Trophoblast cell (in vitro differentiated cells and primary cell): ENCODE measurements around the gene SYP.

Experiments
- DNase-seq, 2 donors: peaks; one replicate each; pipeline ENCODE4 v3.0.0-alpha.2; 2016
- H2AFZ ChIP-seq: 2 replicates; pipeline ENCODE4 v1.6.1; 2013; ENCODE audit warnings: low read length, moderate library complexity, mild to moderate bottlenecking; ENCODE audit not compliant: insufficient read depth, poor library complexity
- H2AK5ac ChIP-seq: 2 replicates; pipeline ENCODE4 v1.6.1; 2013; ENCODE audit warnings: mild to moderate bottlenecking, low read length
- H2BK120ac ChIP-seq: 2 replicates; pipeline ENCODE4 v1.6.1; 2013; ENCODE audit warnings: low read length, mild to moderate bottlenecking, moderate library complexity; ENCODE audit not compliant: insufficient read depth, poor library complexity
- H2BK12ac ChIP-seq: 2 replicates; pipeline ENCODE4 v1.6.1; 2013; ENCODE audit warnings: mild to moderate bottlenecking, low read length, moderate library complexity
- H2BK5ac ChIP-seq: 2 replicates; pipeline ENCODE4 v1.6.1; 2013; ENCODE audit warnings: low read length, low read depth, moderate library complexity, mild to moderate bottlenecking; ENCODE audit not compliant: poor library complexity
- H3K14ac ChIP-seq: 2 replicates; pipeline ENCODE4 v1.6.1; 2013; ENCODE audit warnings: mild to moderate bottlenecking, low read length
- H3K18ac ChIP-seq: 2 replicates; pipeline ENCODE4 v1.6.1; 2013; ENCODE audit warnings: mild to moderate bottlenecking, low read length
- H3K23ac ChIP-seq: 2 replicates; pipeline ENCODE4 v1.6.1; 2013; ENCODE audit warnings: low read length
- H3K27ac ChIP-seq: 2 replicates; pipeline ENCODE4 v1.5.1; 2013; ENCODE audit warnings: low read depth, mild to moderate bottlenecking, inconsistent platforms, low read length, moderate library complexity
- H3K27me3 ChIP-seq: 2 replicates; pipeline ENCODE4 v1.6.1; 2013; ENCODE audit warnings: inconsistent platforms, mild to moderate bottlenecking, low read length, moderate library complexity; ENCODE audit not compliant: insufficient read depth
- H3K36me3 ChIP-seq, 2 experiments: 1 replicate in 1 of 2; 2 replicates in 1 of 2; pipeline ENCODE4 v1.6.1; 2013; ENCODE audit warnings: low read length in 2 of 2, mild to moderate bottlenecking in 2 of 2, moderate library complexity in 1 of 2; ENCODE audit not compliant: insufficient read depth in 2 of 2, control insufficient read depth in 1 of 2
- H3K4ac ChIP-seq: 2 replicates; pipeline ENCODE4 v1.6.1; 2013; ENCODE audit warnings: low read depth, mild to moderate bottlenecking, low read length, moderate library complexity
- H3K4me1 ChIP-seq, 2 experiments: 1 replicate in 1 of 2; 2 replicates in 1 of 2; pipeline ENCODE4 v1.6.1; 2013; ENCODE audit warnings: low read length in 2 of 2, mild to moderate bottlenecking in 2 of 2, moderate library complexity in 1 of 2; ENCODE audit not compliant: insufficient read depth in 2 of 2, control insufficient read depth in 1 of 2
- H3K4me2 ChIP-seq: 2 replicates; pipeline ENCODE4 v1.6.1; 2013; ENCODE audit warnings: inconsistent platforms, mild to moderate bottlenecking, low read length, moderate library complexity
- H3K4me3 ChIP-seq: 2 replicates; pipeline ENCODE4 v1.5.1; 2013; ENCODE audit warnings: mild to moderate bottlenecking, low read depth, low read length, inconsistent platforms
- H3K79me1 ChIP-seq: one replicate; pipeline ENCODE4 v1.6.1; 2013; ENCODE audit warnings: low read length
- H3K79me2 ChIP-seq: 2 replicates; pipeline ENCODE4 v1.6.1; 2013; ENCODE audit warnings: low read length, mild to moderate bottlenecking; ENCODE audit not compliant: control insufficient read depth, insufficient read depth, poor library complexity
- H3K9ac ChIP-seq: 2 replicates; pipeline ENCODE4 v1.6.1; 2013; ENCODE audit warnings: mild to moderate bottlenecking, low read length
- H3K9me3 ChIP-seq: 2 replicates; pipeline ENCODE4 v1.6.1; 2013; ENCODE audit warnings: low read depth, mild to moderate bottlenecking, control low read depth, inconsistent platforms, low read length; ENCODE audit not compliant: insufficient read depth
- H4K12ac ChIP-seq: 2 replicates; pipeline ENCODE4 v1.6.1; 2013; ENCODE audit warnings: low read depth, mild to moderate bottlenecking, low read length, moderate library complexity
- H4K8ac ChIP-seq: 2 replicates; pipeline ENCODE4 v1.6.1; 2013; ENCODE audit warnings: low read depth, mild to moderate bottlenecking, low read length, moderate library complexity
- H4K91ac ChIP-seq: one replicate; pipeline ENCODE4 v1.6.1; 2013; ENCODE audit warnings: low read depth, mild to moderate bottlenecking, low read length, moderate library complexity
- WGBS: extraction: QIAGEN DNeasy Blood & Tissue Kit; methylation state at CpG from one replicate; pipeline ENCODE4 v1.1.7; 2013; ENCODE audit warnings: missing lambda C conversion rate; ENCODE audit not compliant: insufficient read length, insufficient coverage; ENCODE audit errors: extremely low coverage; 5-methylcytosine and 5-hydroxymethylcytosine counted together

The SYP gene

GRCh38 chrX:49198540-49199314 is 1.3 kb downstream of the SYP start:
- no peak overlapping the region for H3K27ac ChIP-seq
- no peak overlapping the region for H3K18ac ChIP-seq
- no peaks in the 10 kb centered on the region for H3K36me3 ChIP-seq
- no peak overlapping the region for H4K12ac ChIP-seq
- no peak for DNase-seq
- peaks cover 0 to 2% of the 10 kb centered on the region in 2 experiments for H3K4me1 ChIP-seq
- H3K4me3 ChIP-seq, result no peak overlapping the region
- H3K27me3 ChIP-seq, result no peaks in the 10 kb centered on the region
- no peak overlapping the region for H3K9ac ChIP-seq
- no peak overlapping the region for H3K4ac ChIP-seq
- no peak overlapping the region for H2BK5ac ChIP-seq
- no peak overlapping the region for H4K91ac ChIP-seq
- no peak overlapping the region for H4K8ac ChIP-seq
- no peak overlapping the region for H3K23ac ChIP-seq
- H3K9me3 ChIP-seq, result no peaks in the 10 kb centered on the region
- no peak overlapping the region for H3K4me2 ChIP-seq
- H2BK12ac ChIP-seq, result no peak overlapping the region
- no peaks in the 10 kb centered on the region for H3K79me2 ChIP-seq
- H2AK5ac ChIP-seq, result no peak overlapping the region
- H2BK120ac ChIP-seq, result no peak overlapping the region
- no peak overlapping the region for H2AFZ ChIP-seq
- H3K79me1 ChIP-seq, result no peaks in the 10 kb centered on the region
- no peak overlapping the region for H3K14ac ChIP-seq
- no CpG with 5 or more reads among the region's 12 CpGs for WGBS

DNA sequence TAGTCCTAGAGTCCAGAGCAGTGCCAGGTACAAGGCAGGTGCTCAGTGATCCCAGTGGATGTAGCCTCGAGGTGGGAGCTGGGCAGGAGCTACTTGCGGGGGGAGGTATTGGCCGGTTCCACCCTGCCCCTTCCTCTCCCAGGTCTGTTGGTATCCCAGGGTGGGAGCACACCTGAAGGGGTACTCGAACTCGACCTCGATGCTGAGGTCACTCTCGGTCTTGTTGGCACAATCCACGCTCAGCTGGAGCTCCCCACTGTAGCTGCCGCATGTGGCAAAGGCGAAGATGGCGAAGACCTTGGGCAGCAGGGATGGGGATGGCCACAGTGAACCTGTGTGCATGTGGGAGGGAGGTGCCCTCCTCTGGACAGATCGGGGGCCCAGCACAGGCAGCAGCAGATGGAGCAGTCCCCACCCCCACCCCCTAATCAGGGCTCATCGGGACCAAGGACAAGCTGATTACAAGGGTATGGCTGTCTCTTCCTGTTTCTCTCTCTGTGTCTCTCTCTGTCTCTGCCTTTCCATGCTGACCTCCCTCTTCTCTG is 2.4 kb downstream of the SYP start:
- no peak overlapping the region for H3K18ac ChIP-seq
- no peak overlapping the region for H3K4ac ChIP-seq
- no peak overlapping the region for H3K4me2 ChIP-seq
- no peak overlapping the region for H4K8ac ChIP-seq
- no peaks in the 10 kb centered on the region for H3K27me3 ChIP-seq
- no peak overlapping the region for H3K27ac ChIP-seq
- WGBS, result no CpG with 5 or more reads among the region's 13 CpGs
- H4K12ac ChIP-seq, result no peak overlapping the region
- H2BK120ac ChIP-seq, result no peak overlapping the region
- H2BK12ac ChIP-seq, result no peak overlapping the region
- no peak overlapping the region for H2BK5ac ChIP-seq
- no peak overlapping the region for H2AK5ac ChIP-seq
- H3K36me3 ChIP-seq, result no peaks in the 10 kb centered on the region
- H3K4me3 ChIP-seq, result no peak overlapping the region
- H3K23ac ChIP-seq, result no peak overlapping the region
- H3K9ac ChIP-seq, result no peak overlapping the region
- no peak for DNase-seq
- peaks cover 0 to 2% of the 10 kb centered on the region in 2 experiments for H3K4me1 ChIP-seq
- H3K79me1 ChIP-seq, result no peaks in the 10 kb centered on the region
- no peak overlapping the region for H2AFZ ChIP-seq
- H3K14ac ChIP-seq, result no peak overlapping the region
- H3K9me3 ChIP-seq, result no peaks in the 10 kb centered on the region
- no peak overlapping the region for H4K91ac ChIP-seq
- H3K79me2 ChIP-seq, result no peaks in the 10 kb centered on the region

DNA sequence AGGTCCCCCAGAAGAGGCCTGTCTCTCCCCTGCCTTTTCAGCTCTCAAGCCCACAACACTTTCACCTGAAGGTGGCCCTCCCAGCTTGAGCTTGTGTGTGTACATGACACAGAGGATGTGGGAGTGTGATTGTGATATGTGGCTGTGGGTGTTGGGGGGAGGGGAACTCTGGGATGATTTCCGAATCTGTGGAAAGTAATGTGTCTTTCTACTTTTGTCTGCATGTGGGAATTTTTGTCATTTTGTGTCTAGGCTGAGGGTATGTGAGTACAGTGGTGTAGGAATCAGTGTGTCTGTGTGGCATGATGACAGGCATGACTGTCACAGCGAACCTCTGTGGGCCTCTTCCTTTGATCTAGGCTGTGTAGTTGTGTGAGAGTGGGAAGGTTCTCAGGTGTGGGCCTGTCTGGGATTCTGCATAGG is 6.4 kb downstream of the SYP start:
- Histone ChIP-seq H3K9ac (no peak overlapping the region), H3K4me3 (no peak overlapping the region)

DNA sequence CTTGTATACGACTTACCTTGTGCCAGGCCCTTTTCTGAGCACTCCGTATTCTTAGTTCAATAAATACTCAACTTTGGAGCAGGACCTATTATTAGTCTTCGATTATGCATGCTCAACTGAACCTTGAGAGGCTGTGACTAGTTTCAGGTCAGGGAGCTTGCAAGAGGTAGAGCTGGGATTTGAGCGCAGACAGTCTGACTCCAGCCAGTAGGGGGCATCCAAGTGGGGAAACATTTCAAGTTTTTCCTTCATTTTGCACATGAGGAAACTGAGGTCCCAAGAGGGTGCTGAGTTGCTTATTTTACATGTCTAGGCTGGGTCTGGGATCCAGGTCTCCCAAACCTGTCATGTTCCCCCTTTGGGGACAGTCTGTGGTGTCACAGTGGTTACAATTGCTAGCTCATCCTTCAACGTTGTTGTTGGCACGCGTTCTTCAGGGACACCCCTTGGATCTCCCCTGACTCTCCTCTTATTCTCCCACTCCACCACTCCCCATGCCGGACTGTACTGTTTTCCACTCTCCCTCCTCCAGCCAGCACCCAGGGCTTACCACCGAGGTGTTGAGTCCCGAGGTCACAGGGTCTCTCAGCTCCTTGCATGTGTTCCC is 7.2 kb downstream of the SYP start:
- Histone ChIP-seq H3K79me1 (peaks cover 2% of the 10 kb centered on the region), H3K4me3 (no peak overlapping the region), H2BK5ac (no peak overlapping the region), H2AFZ (no peak overlapping the region), H3K23ac (no peak overlapping the region), H3K36me3 (no peaks in the 10 kb centered on the region), H3K4ac (no peak overlapping the region), H3K14ac (no peak overlapping the region), H2AK5ac (no peak overlapping the region), H4K12ac (no peak overlapping the region), H2BK120ac (no peak overlapping the region), H3K18ac (no peak overlapping the region), H3K27me3 (no peaks in the 10 kb centered on the region), H3K4me2 (no peak overlapping the region), H3K4me1 (no peaks in the 10 kb centered on the region), H3K9me3 (no peaks in the 10 kb centered on the region), H4K91ac (no peak overlapping the region), H3K27ac (no peak overlapping the region), H3K9ac (no peak overlapping the region), H2BK12ac (no peak overlapping the region), H3K79me2 (peaks cover 2% of the 10 kb centered on the region), H4K8ac (no peak overlapping the region)
- DNase-seq, result peak in 1 of 2 donors; percentile 38
- no CpG with 5 or more reads among the region's 10 CpGs for WGBS

More for the DNA sequence above, 6.4 kb downstream of the SYP start:
- Histone ChIP-seq H3K14ac (no peak overlapping the region), H2BK5ac (no peak overlapping the region), H3K79me2 (peaks cover 2% of the 10 kb centered on the region), H3K23ac (no peak overlapping the region), H2BK12ac (no peak overlapping the region), H2AFZ (no peak overlapping the region), H3K4me2 (no peak overlapping the region), H3K18ac (no peak overlapping the region), H3K36me3 (no peaks in the 10 kb centered on the region), H3K27ac (no peak overlapping the region), H3K79me1 (peaks cover 2% of the 10 kb centered on the region), H4K8ac (no peak overlapping the region), H4K91ac (no peak overlapping the region), H3K27me3 (no peaks in the 10 kb centered on the region), H3K4ac (no peak overlapping the region), H2BK120ac (no peak overlapping the region), H4K12ac (no peak overlapping the region), H2AK5ac (no peak overlapping the region), H3K4me1 (no peaks in the 10 kb centered on the region), H3K9me3 (no peaks in the 10 kb centered on the region)
- WGBS, result no CpG with 5 or more reads among the region's 2 CpGs
- no peak for DNase-seq
